GM12878 (cell line): ENCODE results near the gene LHX6.

Experiments
- JUNB ChIP-seq: IDR thresholded peaks from 2 replicates; pipeline ENCODE4 v1.6.1; 2016; ENCODE audit warnings: antibody characterized with exemption, mild to moderate bottlenecking
- MAX ChIP-seq: IDR thresholded peaks from 2 replicates; pipeline ENCODE4 v1.6.1; 2012; ENCODE audit warnings: low read depth, low read length, improper control_type of control experiment
- POLR2AphosphoS5 ChIP-seq: IDR thresholded peaks from 2 replicates; pipeline ENCODE4 v1.6.1; 2011; ENCODE audit warnings: mild to moderate bottlenecking, low read length, inconsistent platforms
- SIN3A ChIP-seq: IDR thresholded peaks from 2 replicates; pipeline ENCODE4 v1.6.1; 2012; ENCODE audit warnings: low read depth, low read length, improper control_type of control experiment
- SMC3 ChIP-seq: IDR thresholded peaks from 2 replicates; pipeline ENCODE4 v1.6.1; 2011; ENCODE audit warnings: low read length, improper control_type of control experiment, borderline replicate concordance
- YY1 ChIP-seq: IDR thresholded peaks from 2 replicates; pipeline ENCODE4 v1.6.1; 2011; ENCODE audit warnings: low read depth, mild to moderate bottlenecking, low read length
- ZBED1 ChIP-seq: IDR thresholded peaks from 2 replicates; pipeline ENCODE4 v1.6.1; 2016; ENCODE audit warnings: borderline replicate concordance
- ZSCAN29 ChIP-seq: fragments of 450-650 bp; IDR thresholded peaks from 2 replicates; pipeline ENCODE4 v1.6.1; 2017; ENCODE audit warnings: mild to moderate bottlenecking, moderate library complexity
- TF ChIP-seq, protein P1 (sequence below): fragments of 150-350 bp; IDR thresholded peaks from 2 replicates; pipeline ENCODE4 v1.6.1; 2014; ENCODE audit warnings: mild to moderate bottlenecking, low read depth, low read length
- TF ChIP-seq, protein P2 (sequence below), 3 experiments: IDR thresholded peaks in 2 of 3; conservative IDR thresholded peaks in 1 of 3; 2 replicates each; pipeline ENCODE4 v1.5.1; 2011; ENCODE audit warnings: low read depth in 3 of 3, low read length in 3 of 3, mild to moderate bottlenecking in 3 of 3, control low read depth in 2 of 3, moderate library complexity in 2 of 3, inconsistent platforms in 1 of 3, mixed read lengths in 1 of 3; ENCODE audit not compliant: control insufficient read depth in 2 of 3, insufficient read depth in 1 of 3; ENCODE audit errors: extremely low read depth in 1 of 3

- TF ChIP-seq SIN3A (no peak), ZSCAN29 (no peak), MAX (no peak), YY1 (no peak), POLR2AphosphoS5 (no peak), SMC3 (no peak), JUNB (no peak), ZBED1 (no peak)
- TF ChIP-seq, protein P1, sequence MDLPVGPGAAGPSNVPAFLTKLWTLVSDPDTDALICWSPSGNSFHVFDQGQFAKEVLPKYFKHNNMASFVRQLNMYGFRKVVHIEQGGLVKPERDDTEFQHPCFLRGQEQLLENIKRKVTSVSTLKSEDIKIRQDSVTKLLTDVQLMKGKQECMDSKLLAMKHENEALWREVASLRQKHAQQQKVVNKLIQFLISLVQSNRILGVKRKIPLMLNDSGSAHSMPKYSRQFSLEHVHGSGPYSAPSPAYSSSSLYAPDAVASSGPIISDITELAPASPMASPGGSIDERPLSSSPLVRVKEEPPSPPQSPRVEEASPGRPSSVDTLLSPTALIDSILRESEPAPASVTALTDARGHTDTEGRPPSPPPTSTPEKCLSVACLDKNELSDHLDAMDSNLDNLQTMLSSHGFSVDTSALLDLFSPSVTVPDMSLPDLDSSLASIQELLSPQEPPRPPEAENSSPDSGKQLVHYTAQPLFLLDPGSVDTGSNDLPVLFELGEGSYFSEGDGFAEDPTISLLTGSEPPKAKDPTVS: no peak
- TF ChIP-seq, protein P2, sequence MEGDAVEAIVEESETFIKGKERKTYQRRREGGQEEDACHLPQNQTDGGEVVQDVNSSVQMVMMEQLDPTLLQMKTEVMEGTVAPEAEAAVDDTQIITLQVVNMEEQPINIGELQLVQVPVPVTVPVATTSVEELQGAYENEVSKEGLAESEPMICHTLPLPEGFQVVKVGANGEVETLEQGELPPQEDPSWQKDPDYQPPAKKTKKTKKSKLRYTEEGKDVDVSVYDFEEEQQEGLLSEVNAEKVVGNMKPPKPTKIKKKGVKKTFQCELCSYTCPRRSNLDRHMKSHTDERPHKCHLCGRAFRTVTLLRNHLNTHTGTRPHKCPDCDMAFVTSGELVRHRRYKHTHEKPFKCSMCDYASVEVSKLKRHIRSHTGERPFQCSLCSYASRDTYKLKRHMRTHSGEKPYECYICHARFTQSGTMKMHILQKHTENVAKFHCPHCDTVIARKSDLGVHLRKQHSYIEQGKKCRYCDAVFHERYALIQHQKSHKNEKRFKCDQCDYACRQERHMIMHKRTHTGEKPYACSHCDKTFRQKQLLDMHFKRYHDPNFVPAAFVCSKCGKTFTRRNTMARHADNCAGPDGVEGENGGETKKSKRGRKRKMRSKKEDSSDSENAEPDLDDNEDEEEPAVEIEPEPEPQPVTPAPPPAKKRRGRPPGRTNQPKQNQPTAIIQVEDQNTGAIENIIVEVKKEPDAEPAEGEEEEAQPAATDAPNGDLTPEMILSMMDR (IDR thresholded peaks at IDR 0.05 in 2 of 3, conservative IDR thresholded peaks at IDR 0.05 in 1 of 3; ENCODE audit: control insufficient read depth in 2 of 3, extremely low read depth in 1 of 3, insufficient read depth in 1 of 3, low read depth in 3 of 3, low read length in 3 of 3): no peak
These were observed 64.5 kb downstream of the LHX6 start for GRCh38 chr9:122164286-122164685.
